IMR-90 (cell line): ENCODE data around the gene NPS. TPM values are rescaled to one million over a fixed set of nuclear protein-coding genes. Genes with fewer than 3 reads are reported as not detected.

Experiments
- ATAC-seq: fragments of 200-7000 bp; cut with Tn5 transposase; 2 replicates; pipeline ENCODE4 v1.9.1; 2020; ENCODE audit warnings: low read depth, mild to moderate bottlenecking, moderate library complexity
- BruUV-seq: library from RNA; stranded (reverse); fragments of 400-500 nt; replicated peaks from 2 replicates; lab custom pipeline; 2021; lab: Mats Ljungman, UMichigan
- CTCF ChIA-PET: fragments of 300-600 bp; formaldehyde crosslinking; extraction: SDS; loops from one replicate; lab custom pipeline; 2021; ENCODE audit warnings: antibody characterized with exemption; lab: Yijun Ruan, JAX
- POLR2A ChIA-PET: fragments of 300-600 bp; sonication (Branson Sonifier 250); formaldehyde crosslinking; loops from one replicate; lab custom pipeline; 2022; ENCODE audit warnings: antibody characterized with exemption; ENCODE audit not compliant: unreplicated experiment; lab: Charles Lee
- DNase-seq: peaks from one replicate; pipeline ENCODE4 v3.0.0; 2013
- H2AFZ ChIP-seq: replicated peaks from 2 replicates; pipeline ENCODE3; 2013; ENCODE audit warnings: low read length, mild to moderate bottlenecking; ENCODE audit not compliant: poor library complexity
- H2AK5ac ChIP-seq: 2 replicates; pipeline ENCODE4 v1.6.1; 2013; ENCODE audit warnings: low read depth, low read length, inconsistent platforms
- H2AK9ac ChIP-seq: replicated peaks from 2 replicates; pipeline ENCODE3; 2013; ENCODE audit warnings: mild to moderate bottlenecking, low read depth, low read length, moderate library complexity; ENCODE audit not compliant: poor library complexity
- H2BK120ac ChIP-seq: 2 replicates; pipeline ENCODE4 v1.6.1; 2013; ENCODE audit warnings: low read depth, low read length, inconsistent platforms
- H2BK15ac ChIP-seq: 3 replicates; pipeline ENCODE4 v1.6.1; 2013; ENCODE audit warnings: low read depth, low read length, inconsistent platforms
- H2BK20ac ChIP-seq: 2 replicates; pipeline ENCODE4 v1.6.1; 2013; ENCODE audit warnings: low read depth, mild to moderate bottlenecking, inconsistent platforms, low read length, moderate library complexity
- H2BK5ac ChIP-seq: 2 replicates; pipeline ENCODE4 v1.6.1; 2013; ENCODE audit warnings: mild to moderate bottlenecking, low read depth, low read length, inconsistent platforms; ENCODE audit not compliant: poor library complexity, severe bottlenecking
- H3K14ac ChIP-seq: replicated peaks from 2 replicates; pipeline ENCODE4 v1.6.1; 2013; ENCODE audit warnings: low read depth, low read length, inconsistent platforms
- H3K18ac ChIP-seq: 2 replicates; pipeline ENCODE4 v1.6.1; 2013; ENCODE audit warnings: low read depth, low read length, control low read depth
- H3K23ac ChIP-seq: 2 replicates; pipeline ENCODE4 v1.6.1; 2013; ENCODE audit warnings: low read depth, low read length, inconsistent platforms
- H3K27ac ChIP-seq: 2 replicates; pipeline ENCODE4 v1.5.1; 2013; ENCODE audit warnings: mild to moderate bottlenecking, control low read depth, low read length; ENCODE audit not compliant: insufficient read depth
- H3K27me3 ChIP-seq: 2 replicates; pipeline ENCODE4 v1.6.1; 2013; ENCODE audit warnings: low read length; ENCODE audit not compliant: control insufficient read depth, insufficient read depth
- H3K36me3 ChIP-seq: 2 replicates; pipeline ENCODE4 v1.6.1; 2013; ENCODE audit warnings: low read length, mixed read lengths; ENCODE audit not compliant: control insufficient read depth, insufficient read depth
- H3K4ac ChIP-seq: 2 replicates; pipeline ENCODE4 v1.6.1; 2013; ENCODE audit warnings: low read depth, low read length, inconsistent platforms
- H3K4me1 ChIP-seq: 2 replicates; pipeline ENCODE4 v1.6.1; 2013; ENCODE audit warnings: low read length, mixed read lengths; ENCODE audit not compliant: control insufficient read depth, insufficient read depth
- H3K4me2 ChIP-seq: 2 replicates; pipeline ENCODE4 v1.6.1; 2013; ENCODE audit warnings: low read depth, mild to moderate bottlenecking, control low read depth, low read length, moderate library complexity
- H3K4me3 ChIP-seq: 2 replicates; pipeline ENCODE4 v1.5.1; 2013; ENCODE audit warnings: low read depth, mild to moderate bottlenecking, control low read depth, low read length, moderate library complexity; ENCODE audit not compliant: insufficient read depth
- H3K56ac ChIP-seq: 2 replicates; pipeline ENCODE4 v1.6.1; 2013; ENCODE audit warnings: low read length, inconsistent platforms; ENCODE audit not compliant: insufficient read depth; ENCODE audit errors: extremely low read depth
- H3K79me1 ChIP-seq, 2 experiments: 2 replicates each; pipeline ENCODE4 v1.6.1; 2013; ENCODE audit warnings: low read length in 2 of 2, inconsistent platforms in 1 of 2, low read depth in 1 of 2
- H3K9ac ChIP-seq: 2 replicates; pipeline ENCODE4 v1.6.1; 2013; ENCODE audit warnings: low read depth, low read length, control low read depth
- H3K9me1 ChIP-seq: 2 replicates; pipeline ENCODE4 v1.6.1; 2013; ENCODE audit warnings: low read length, inconsistent platforms; ENCODE audit not compliant: insufficient read depth
- H3K9me3 ChIP-seq: 2 replicates; pipeline ENCODE4 v1.6.1; 2013; ENCODE audit warnings: low read length; ENCODE audit not compliant: control insufficient read depth, insufficient read depth
- H4K20me1 ChIP-seq: 2 replicates; pipeline ENCODE4 v1.6.1; 2013; ENCODE audit warnings: low read length, inconsistent platforms; ENCODE audit not compliant: insufficient read depth
- H4K5ac ChIP-seq: 2 replicates; pipeline ENCODE4 v1.6.1; 2013; ENCODE audit warnings: mild to moderate bottlenecking, low read depth, low read length, control low read depth
- H4K8ac ChIP-seq, 2 experiments: 2 replicates each; pipeline ENCODE4 v1.6.1; 2013; ENCODE audit warnings: low read depth in 2 of 2, low read length in 2 of 2, control low read depth in 1 of 2, inconsistent platforms in 1 of 2
- H4K91ac ChIP-seq: 2 replicates; pipeline ENCODE4 v1.6.1; 2013; ENCODE audit warnings: low read depth, low read length, inconsistent platforms; ENCODE audit not compliant: insufficient read depth
- CEBPB ChIP-seq: IDR thresholded peaks from 2 replicates; pipeline ENCODE4 v1.6.1; 2012; ENCODE audit warnings: low read depth, low read length, improper control_type of control experiment
- CHD1 ChIP-seq: IDR thresholded peaks from 2 replicates; pipeline ENCODE4 v1.6.1; 2012; ENCODE audit warnings: low read depth, low read length, improper control_type of control experiment
- MAZ ChIP-seq: IDR thresholded peaks from 2 replicates; pipeline ENCODE4 v1.6.1; 2012; ENCODE audit warnings: low read depth, mild to moderate bottlenecking, low read length, improper control_type of control experiment, moderate library complexity, borderline replicate concordance
- MXI1 ChIP-seq: IDR thresholded peaks from 2 replicates; pipeline ENCODE4 v1.6.1; 2012; ENCODE audit warnings: low read depth, mild to moderate bottlenecking, low read length, moderate library complexity, borderline replicate concordance
- NFE2L2 ChIP-seq: fragments of 150-350 bp; IDR thresholded peaks from 2 replicates; pipeline ENCODE4 v1.6.1; 2016; ENCODE audit warnings: low read depth, mild to moderate bottlenecking, low read length
- POLR2A ChIP-seq: IDR thresholded peaks from 2 replicates; pipeline ENCODE4 v1.6.1; 2012; ENCODE audit warnings: mild to moderate bottlenecking, low read depth, low read length
- RAD21 ChIP-seq: IDR thresholded peaks from 2 replicates; pipeline ENCODE4 v1.6.1; 2012; ENCODE audit warnings: low read length, improper control_type of control experiment
- RCOR1 ChIP-seq: IDR thresholded peaks from 2 replicates; pipeline ENCODE4 v1.6.1; 2012; ENCODE audit warnings: mild to moderate bottlenecking, low read length, improper control_type of control experiment; ENCODE audit not compliant: insufficient replicate concordance
- RFX5 ChIP-seq: IDR thresholded peaks from 2 replicates; pipeline ENCODE4 v1.8.0; 2012; ENCODE audit warnings: low read depth, mild to moderate bottlenecking, low read length, moderate library complexity
- SMC3 ChIP-seq: fragments of 150-350 bp; IDR thresholded peaks from 2 replicates; pipeline ENCODE4 v1.6.1; 2016; ENCODE audit warnings: low read depth, mild to moderate bottlenecking, antibody characterized with exemption, low read length, moderate library complexity
- WGBS, 2 experiments: methylation state at CpG; one replicate each; pipeline versions ENCODE4 v1.1.5 to v1.1.7; 2013; ENCODE audit warnings: missing lambda C conversion rate in 2 of 2; ENCODE audit not compliant: insufficient read length in 1 of 2; ENCODE audit errors: extremely low coverage in 2 of 2; 5-methylcytosine and 5-hydroxymethylcytosine counted together
- dilution Hi-C: fragments of 300-500 bp; cut with HindIII; formaldehyde crosslinking; loops from one replicate; pipeline ENCODE4 v1.14.3; 2018; ENCODE audit warnings: low sequenced_read_pairs; ENCODE audit not compliant: unreplicated experiment
- in situ Hi-C: fragments of 300-500 bp; cut with MboI; formaldehyde crosslinking; loops from 3 replicates; pipeline ENCODE4 v1.14.3; 2019; ENCODE audit warnings: low sequenced_read_pairs, inconsistent platforms, mixed read lengths
- intact Hi-C: fragments of 100-400 bp; cut with micrococcal nuclease; formaldehyde crosslinking; loops from 2 replicates; pipeline ENCODE4 v1.10.0; 2022
- polyA plus RNA-seq, 3 experiments: library from polyadenylated mRNA; depleted of rRNA; stranded (reverse); fragments of >200 nt; gene quantifications; 2 replicates each; pipeline ENCODE4 v1.2.3, GENCODE V29; 2012; ENCODE audit warnings: low replicate concordance in 1 of 3
- total RNA-seq: library from RNA; depleted of rRNA; stranded (reverse); fragments of >200 nt; gene quantifications from 2 replicates; pipeline ENCODE4 v1.2.3, GENCODE V29; 2012
- TF ChIP-seq, protein P1 (sequence below): conservative IDR thresholded peaks from 2 replicates; pipeline ENCODE4 v1.5.1; 2012; ENCODE audit warnings: mild to moderate bottlenecking, low read depth, low read length, improper control_type of control experiment
- TF ChIP-seq, protein P2 (sequence below): fragments of 150-350 bp; IDR thresholded peaks from 2 replicates; pipeline ENCODE4 v1.6.1; 2016; ENCODE audit warnings: low read depth, mild to moderate bottlenecking, low read length, moderate library complexity, borderline replicate concordance
- TF ChIP-seq, protein P3 (sequence below): fragments of 150-350 bp; IDR thresholded peaks from 2 replicates; pipeline ENCODE4 v1.6.1; 2017; ENCODE audit warnings: mild to moderate bottlenecking, antibody characterized with exemption, low read length, low read depth

The NPS gene
- total and polyA plus RNA-seq, 2 of the 4 experiments (the other 2 are of a cell fraction), result not detected

DNA sequence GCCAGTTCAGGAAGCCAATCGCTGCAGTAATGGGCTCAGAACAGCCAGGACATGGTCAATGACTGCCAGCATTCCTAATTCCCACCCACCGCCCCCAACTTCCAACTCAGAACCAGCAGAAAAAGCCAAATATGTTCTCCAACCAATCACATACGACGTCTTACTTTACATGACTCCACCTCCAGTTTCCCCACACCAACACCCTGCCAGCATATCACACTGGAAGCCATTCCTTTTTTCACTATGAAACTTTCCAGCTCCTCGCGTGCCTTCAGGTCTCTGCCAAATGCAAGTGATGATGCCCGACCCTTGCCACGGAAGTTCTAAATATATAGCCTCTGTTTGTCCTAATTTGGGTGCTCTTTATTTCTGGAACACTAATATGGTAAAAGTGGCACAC is 12.5 kb downstream of the NPS start:
- intact Hi-C loops, result no loop called here
- in situ Hi-C loops, result no loop called here
- Histone ChIP-seq H4K91ac (no peak overlapping the region), H2AK9ac (no peak overlapping the region), H2BK120ac (no peak overlapping the region), H4K5ac (no peak overlapping the region), H3K23ac (no peak overlapping the region), H3K9me3 (peaks cover 5% of the 10 kb centered on the region; the same call in 1 of the 2 replicates), H3K36me3 (no peaks in the 10 kb centered on the region), H4K20me1 (no peaks in the 10 kb centered on the region), H3K14ac (no peak overlapping the region), H4K8ac (no peak overlapping the region), H2AFZ (no peak overlapping the region), H3K9ac (no peak overlapping the region), H2AK5ac (no peak overlapping the region), H3K18ac (no peak overlapping the region), H3K56ac (no peak overlapping the region), H3K4me1 (no peaks in the 10 kb centered on the region), H3K4me3 (no peak overlapping the region), H3K4ac (no peak overlapping the region), H2BK15ac (no peak overlapping the region), H3K4me2 (no peak overlapping the region), H3K27ac (no peak overlapping the region), H3K9me1 (no peaks in the 10 kb centered on the region), H2BK20ac (no peak overlapping the region), H2BK5ac (no peak overlapping the region), H3K79me1 (no peaks in the 10 kb centered on the region), H3K27me3 (no peaks in the 10 kb centered on the region)
- CTCF ChIA-PET, result no interaction called here
- dilution Hi-C loops, result no loop called here
- no TSS peak for BruUV-seq
- no peak for DNase-seq
- 33% methylated on average over 3 of the region's 8 CpGs; no CpG with 5 or more reads in 1 of the 2 experiments for WGBS, 2 experiments
- ATAC-seq, result no peak
- POLR2A ChIA-PET, result no interaction called here
- TF ChIP-seq, protein P1, sequence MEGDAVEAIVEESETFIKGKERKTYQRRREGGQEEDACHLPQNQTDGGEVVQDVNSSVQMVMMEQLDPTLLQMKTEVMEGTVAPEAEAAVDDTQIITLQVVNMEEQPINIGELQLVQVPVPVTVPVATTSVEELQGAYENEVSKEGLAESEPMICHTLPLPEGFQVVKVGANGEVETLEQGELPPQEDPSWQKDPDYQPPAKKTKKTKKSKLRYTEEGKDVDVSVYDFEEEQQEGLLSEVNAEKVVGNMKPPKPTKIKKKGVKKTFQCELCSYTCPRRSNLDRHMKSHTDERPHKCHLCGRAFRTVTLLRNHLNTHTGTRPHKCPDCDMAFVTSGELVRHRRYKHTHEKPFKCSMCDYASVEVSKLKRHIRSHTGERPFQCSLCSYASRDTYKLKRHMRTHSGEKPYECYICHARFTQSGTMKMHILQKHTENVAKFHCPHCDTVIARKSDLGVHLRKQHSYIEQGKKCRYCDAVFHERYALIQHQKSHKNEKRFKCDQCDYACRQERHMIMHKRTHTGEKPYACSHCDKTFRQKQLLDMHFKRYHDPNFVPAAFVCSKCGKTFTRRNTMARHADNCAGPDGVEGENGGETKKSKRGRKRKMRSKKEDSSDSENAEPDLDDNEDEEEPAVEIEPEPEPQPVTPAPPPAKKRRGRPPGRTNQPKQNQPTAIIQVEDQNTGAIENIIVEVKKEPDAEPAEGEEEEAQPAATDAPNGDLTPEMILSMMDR, result no peak
- TF ChIP-seq POLR2A, result no peak
- no peak for TF ChIP-seq RFX5
- TF ChIP-seq SMC3, result no peak
- TF ChIP-seq, protein P2, sequence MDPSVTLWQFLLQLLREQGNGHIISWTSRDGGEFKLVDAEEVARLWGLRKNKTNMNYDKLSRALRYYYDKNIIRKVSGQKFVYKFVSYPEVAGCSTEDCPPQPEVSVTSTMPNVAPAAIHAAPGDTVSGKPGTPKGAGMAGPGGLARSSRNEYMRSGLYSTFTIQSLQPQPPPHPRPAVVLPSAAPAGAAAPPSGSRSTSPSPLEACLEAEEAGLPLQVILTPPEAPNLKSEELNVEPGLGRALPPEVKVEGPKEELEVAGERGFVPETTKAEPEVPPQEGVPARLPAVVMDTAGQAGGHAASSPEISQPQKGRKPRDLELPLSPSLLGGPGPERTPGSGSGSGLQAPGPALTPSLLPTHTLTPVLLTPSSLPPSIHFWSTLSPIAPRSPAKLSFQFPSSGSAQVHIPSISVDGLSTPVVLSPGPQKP, result no peak
- no peak for TF ChIP-seq CHD1
- TF ChIP-seq NFE2L2, result no peak
- no peak for TF ChIP-seq MXI1
- no peak for TF ChIP-seq RCOR1
- no peak for TF ChIP-seq MAZ
- no peak for TF ChIP-seq RAD21
- TF ChIP-seq CEBPB, result no peak
- TF ChIP-seq, protein P3, sequence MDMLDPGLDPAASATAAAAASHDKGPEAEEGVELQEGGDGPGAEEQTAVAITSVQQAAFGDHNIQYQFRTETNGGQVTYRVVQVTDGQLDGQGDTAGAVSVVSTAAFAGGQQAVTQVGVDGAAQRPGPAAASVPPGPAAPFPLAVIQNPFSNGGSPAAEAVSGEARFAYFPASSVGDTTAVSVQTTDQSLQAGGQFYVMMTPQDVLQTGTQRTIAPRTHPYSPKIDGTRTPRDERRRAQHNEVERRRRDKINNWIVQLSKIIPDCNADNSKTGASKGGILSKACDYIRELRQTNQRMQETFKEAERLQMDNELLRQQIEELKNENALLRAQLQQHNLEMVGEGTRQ, result no peak
